Endodermal cell (in vitro differentiated cells): ENCODE data around the gene PLPP3. TPM values are rescaled to one million over a fixed set of nuclear protein-coding genes. Genes with fewer than 3 reads are reported as not detected.

Experiments used
- DNase-seq: peaks from one replicate; pipeline ENCODE4 v3.0.0-alpha.2; 2017
- H3K27ac ChIP-seq: 2 replicates; pipeline ENCODE4 v1.5.1; 2013; ENCODE audit warnings: mild to moderate bottlenecking, low read depth, low read length, moderate library complexity
- H3K27me3 ChIP-seq: 2 replicates; pipeline ENCODE4 v1.6.1; 2013; ENCODE audit warnings: mild to moderate bottlenecking, low read length, moderate library complexity; ENCODE audit not compliant: insufficient read depth, control insufficient read depth, poor library complexity, severe bottlenecking
- H3K36me3 ChIP-seq: 2 replicates; pipeline ENCODE4 v1.7.0; 2013; ENCODE audit warnings: mild to moderate bottlenecking, low read length, moderate library complexity; ENCODE audit not compliant: control insufficient read depth, insufficient read depth
- H3K4me1 ChIP-seq: one replicate; pipeline ENCODE4 v1.7.0; 2013; ENCODE audit warnings: low read length; ENCODE audit not compliant: control insufficient read depth, insufficient read depth
- H3K4me3 ChIP-seq: 2 replicates; pipeline ENCODE4 v1.5.1; 2013; ENCODE audit warnings: mild to moderate bottlenecking, low read length, moderate library complexity
- H3K9ac ChIP-seq: 2 replicates; pipeline ENCODE4 v1.6.1; 2013; ENCODE audit warnings: mild to moderate bottlenecking, low read length, moderate library complexity; ENCODE audit not compliant: poor library complexity, severe bottlenecking; ENCODE audit errors: extremely low read depth
- H3K9me3 ChIP-seq: 2 replicates; pipeline ENCODE4 v1.6.1; 2013; ENCODE audit warnings: mild to moderate bottlenecking, low read length, moderate library complexity; ENCODE audit not compliant: control insufficient read depth
- H3K27ac Mint-ChIP-seq: 2 replicates; pipeline ENCODE4 v1.8.0; 2020; ENCODE audit warnings: mixed read lengths
- H3K27me3 Mint-ChIP-seq: 2 replicates; pipeline ENCODE4 v1.8.0; 2021; ENCODE audit warnings: mild to moderate bottlenecking, mixed read lengths; ENCODE audit not compliant: insufficient read depth
- H3K36me3 Mint-ChIP-seq: 2 replicates; pipeline ENCODE4 v1.8.0; 2020; ENCODE audit warnings: low read depth, mixed read lengths
- H3K4me1 Mint-ChIP-seq: 2 replicates; pipeline ENCODE4 v1.8.0; 2020; ENCODE audit warnings: mixed read lengths
- H3K4me3 Mint-ChIP-seq: 2 replicates; pipeline ENCODE4 v1.8.0; 2020; ENCODE audit warnings: mild to moderate bottlenecking, moderate library complexity, mixed read lengths
- H3K9me3 Mint-ChIP-seq: 2 replicates; pipeline ENCODE4 v1.8.0; 2020; ENCODE audit warnings: mild to moderate bottlenecking, mixed read lengths
- WGBS, 2 experiments: methylation state at CpG; one replicate each; pipeline versions ENCODE4 v1.1.5 to v1.1.7; 2013; ENCODE audit warnings: missing lambda C conversion rate in 2 of 2, mixed read lengths in 1 of 2; ENCODE audit not compliant: insufficient coverage in 1 of 2, insufficient read length in 1 of 2; 5-methylcytosine and 5-hydroxymethylcytosine counted together
- total RNA-seq, 2 donors: library from RNA; stranded (reverse); fragmentation: NEBNext Ultra II Directional in 1 of 2; extraction: Animal tissue kit (Norgen Biotek cat#: 25700) in 1 of 2; gene quantifications; 2 replicates in 1 of 2; 3 replicates in 1 of 2; pipeline ENCODE4 v1.2.1, GENCODE V29; 2021
- TF ChIP-seq, protein P1 (sequence below): fragments of 200-600 bp; sonication (generic); conservative IDR thresholded peaks from 2 replicates; pipeline ENCODE4 v1.5.0; 2021; ENCODE audit warnings: antibody characterized with exemption, mild to moderate bottlenecking

The PLPP3 gene
- total RNA-seq, 2 donors from 2014 or later, result 39.2 to 55.2 TPM

DNA sequence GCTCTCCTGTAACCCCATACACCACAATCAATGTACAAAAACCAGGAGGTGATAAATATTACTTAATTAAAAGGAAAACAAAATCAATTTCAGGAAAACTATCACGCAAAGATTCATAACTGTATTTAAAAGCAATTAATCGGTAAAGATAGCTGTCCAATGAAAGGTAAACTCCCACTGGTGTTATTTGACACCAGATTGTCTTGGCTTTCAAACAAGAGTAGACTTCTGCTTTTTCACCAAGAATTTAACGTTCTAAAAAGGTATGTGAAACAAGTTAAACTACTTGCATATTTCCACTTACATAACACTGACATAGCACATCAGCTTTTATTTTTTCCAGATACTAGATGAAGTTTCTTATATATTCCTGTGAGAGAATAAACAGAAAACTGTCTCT is 3.5 kb downstream of the PLPP3 start:
- H3K27me3 Mint-ChIP-seq, result no peaks in the 10 kb centered on the region
- TF ChIP-seq, protein P1, sequence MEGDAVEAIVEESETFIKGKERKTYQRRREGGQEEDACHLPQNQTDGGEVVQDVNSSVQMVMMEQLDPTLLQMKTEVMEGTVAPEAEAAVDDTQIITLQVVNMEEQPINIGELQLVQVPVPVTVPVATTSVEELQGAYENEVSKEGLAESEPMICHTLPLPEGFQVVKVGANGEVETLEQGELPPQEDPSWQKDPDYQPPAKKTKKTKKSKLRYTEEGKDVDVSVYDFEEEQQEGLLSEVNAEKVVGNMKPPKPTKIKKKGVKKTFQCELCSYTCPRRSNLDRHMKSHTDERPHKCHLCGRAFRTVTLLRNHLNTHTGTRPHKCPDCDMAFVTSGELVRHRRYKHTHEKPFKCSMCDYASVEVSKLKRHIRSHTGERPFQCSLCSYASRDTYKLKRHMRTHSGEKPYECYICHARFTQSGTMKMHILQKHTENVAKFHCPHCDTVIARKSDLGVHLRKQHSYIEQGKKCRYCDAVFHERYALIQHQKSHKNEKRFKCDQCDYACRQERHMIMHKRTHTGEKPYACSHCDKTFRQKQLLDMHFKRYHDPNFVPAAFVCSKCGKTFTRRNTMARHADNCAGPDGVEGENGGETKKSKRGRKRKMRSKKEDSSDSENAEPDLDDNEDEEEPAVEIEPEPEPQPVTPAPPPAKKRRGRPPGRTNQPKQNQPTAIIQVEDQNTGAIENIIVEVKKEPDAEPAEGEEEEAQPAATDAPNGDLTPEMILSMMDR, result no peak
- no peak overlapping the region for H3K27ac ChIP-seq
- H3K4me3 Mint-ChIP-seq, result peak overlapping the region; percentile 97
- H3K4me3 ChIP-seq, result peak overlapping the region; percentile 88
- H3K4me1 ChIP-seq, result peaks cover 2% of the 10 kb centered on the region
- peaks cover 16% of the 10 kb centered on the region for H3K36me3 Mint-ChIP-seq
- H3K9me3 Mint-ChIP-seq, result no peaks in the 10 kb centered on the region
- peaks cover 55% of the 10 kb centered on the region for H3K4me1 Mint-ChIP-seq
- no peaks in the 10 kb centered on the region for H3K27me3 ChIP-seq
- H3K27ac Mint-ChIP-seq, result no peak overlapping the region
- no peaks in the 10 kb centered on the region for H3K9me3 ChIP-seq
- no peaks in the 10 kb centered on the region for H3K36me3 ChIP-seq
- no peak for DNase-seq
- no peak overlapping the region for H3K9ac ChIP-seq
- 64 to 90% methylated on average over 2 to 3 of the region's 3 CpGs for WGBS, 2 experiments

DNA sequence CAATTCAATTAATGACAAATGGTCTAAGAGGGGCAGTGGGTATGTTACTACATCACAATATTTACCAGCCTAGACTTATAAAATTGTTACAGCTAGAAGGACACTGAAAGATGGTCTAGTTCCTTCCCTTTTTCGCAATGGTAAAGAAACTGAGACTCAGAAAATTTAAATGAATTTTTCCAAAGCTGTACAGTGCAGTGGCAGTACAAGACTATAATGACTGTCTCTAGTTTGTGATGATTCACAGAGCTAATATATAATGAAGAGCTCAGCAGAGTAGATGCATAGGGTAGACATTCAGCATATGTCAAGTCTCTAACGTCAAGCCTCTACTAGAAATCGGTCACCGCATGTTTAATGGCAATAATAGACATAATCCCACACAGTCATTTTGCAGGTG is 4.6 kb downstream of the PLPP3 start:
- Histone ChIP-seq H3K9me3 (no peaks in the 10 kb centered on the region), H3K4me1 (peaks cover 5% of the 10 kb centered on the region), H3K9ac (no peak overlapping the region), H3K27ac (no peak overlapping the region), H3K4me3 (no peak overlapping the region), H3K36me3 (no peaks in the 10 kb centered on the region), H3K27me3 (no peaks in the 10 kb centered on the region)
- Mint-ChIP-seq H3K36me3 (peaks cover 16% of the 10 kb centered on the region), H3K9me3 (no peaks in the 10 kb centered on the region), H3K4me3 (peak overlapping the region; percentile 97), H3K27me3 (no peaks in the 10 kb centered on the region), H3K27ac (no peak overlapping the region), H3K4me1 (peaks cover 55% of the 10 kb centered on the region)
- TF ChIP-seq, protein P1, result no peak
- no peak for DNase-seq
- 92 to 98% methylated on average over 4 of the region's 4 CpGs for WGBS, 2 experiments

DNA sequence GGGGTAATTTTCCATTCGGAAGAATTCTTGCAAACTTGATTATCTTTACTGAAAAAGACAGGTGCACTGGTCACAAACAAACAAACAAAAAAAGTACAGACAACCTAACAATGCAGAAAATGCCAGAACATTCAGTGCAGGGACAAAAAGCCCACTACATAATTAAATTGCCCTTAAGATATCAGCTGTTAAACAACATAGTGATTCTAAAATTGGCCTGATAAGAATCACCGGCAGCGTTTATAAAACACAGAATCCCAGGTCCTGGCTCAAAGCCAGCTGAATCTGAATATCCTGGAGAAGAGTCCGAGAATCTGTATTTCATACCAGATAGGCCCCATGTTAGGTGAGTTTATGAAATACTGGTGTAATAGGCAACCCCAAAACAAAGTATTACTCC is 6.1 kb downstream of the PLPP3 start:
- peak overlapping the region; percentile 66 for H3K27ac Mint-ChIP-seq
- no peaks in the 10 kb centered on the region for H3K27me3 Mint-ChIP-seq
- H3K4me1 Mint-ChIP-seq, result peaks cover 61% of the 10 kb centered on the region
- no peak overlapping the region for H3K4me3 ChIP-seq
- H3K27ac ChIP-seq, result no peak overlapping the region
- TF ChIP-seq, protein P1, result no peak
- no peak overlapping the region for H3K4me3 Mint-ChIP-seq
- no peak for DNase-seq
- no peak overlapping the region for H3K9ac ChIP-seq
- no peaks in the 10 kb centered on the region for H3K9me3 Mint-ChIP-seq
- H3K4me1 ChIP-seq, result peaks cover 5% of the 10 kb centered on the region
- H3K36me3 Mint-ChIP-seq, result peaks cover 19% of the 10 kb centered on the region
- 93 to 96% methylated on average over 2 to 4 of the region's 4 CpGs for WGBS, 2 experiments
- no peaks in the 10 kb centered on the region for H3K27me3 ChIP-seq
- no peaks in the 10 kb centered on the region for H3K36me3 ChIP-seq
- no peaks in the 10 kb centered on the region for H3K9me3 ChIP-seq
